CD4-positive, alpha-beta T cell treated with Interleukin-15 for 1 hour (primary cell): ENCODE results near the gene SULT1A2.
"Not testable (repeated sequence)": the region's sequence is repeated elsewhere in the genome, so short reads cannot be mapped to it uniquely, and the experiment has no call there.

Source experiments
- DNase-seq: peaks from one replicate; pipeline ENCODE4 v3.0.0-alpha.2; 2020

The SULT1A2 gene

DNA sequence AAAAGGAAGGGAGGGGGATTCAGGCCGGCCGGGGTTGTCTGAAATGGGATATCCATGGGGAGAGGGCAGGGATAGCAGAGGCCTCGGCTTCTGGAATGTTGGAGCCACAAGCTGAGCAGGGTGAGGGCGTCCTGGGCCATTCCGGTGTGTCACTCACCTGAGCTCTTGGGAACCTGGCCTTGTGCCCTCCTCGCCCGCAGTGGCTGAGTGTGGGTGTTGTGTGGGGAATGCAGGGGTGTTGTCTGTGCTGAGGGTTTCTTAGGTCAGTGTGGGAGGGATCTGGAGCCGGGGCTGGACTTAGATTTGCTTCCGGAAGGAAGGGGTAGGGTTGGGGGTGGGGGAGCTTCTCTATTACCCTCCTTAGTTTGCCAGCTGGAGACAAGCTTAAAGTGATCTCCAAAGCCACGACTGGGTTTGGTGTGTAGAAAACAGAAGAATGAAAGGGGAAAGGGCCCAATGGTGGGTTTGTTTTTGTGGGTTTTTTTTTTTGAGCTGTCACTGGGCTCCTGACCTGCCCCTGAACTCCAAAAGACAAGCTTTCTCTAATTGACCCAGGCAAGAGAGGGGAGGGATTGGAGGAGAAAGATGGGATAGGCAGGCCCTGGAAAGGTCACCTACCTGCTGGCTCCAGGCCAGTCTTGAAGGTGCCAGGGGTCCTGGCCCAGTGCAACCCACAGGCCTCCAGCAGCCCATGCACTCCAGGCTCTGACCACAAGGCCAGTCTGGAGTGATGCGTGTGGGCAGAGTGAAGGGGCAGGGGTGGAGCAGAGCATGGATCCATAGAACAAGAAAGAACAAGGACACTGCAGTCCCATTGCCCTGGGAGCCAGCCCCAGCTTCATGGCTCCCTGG, at the start of gene SULT1A2:
Gene SULT1A2 (minus strand): TSS at position 211 of the 852 bp plus-strand sequence. CDS start 1,120 bp downstream, outside the sequence.
- no peak for DNase-seq

DNA sequence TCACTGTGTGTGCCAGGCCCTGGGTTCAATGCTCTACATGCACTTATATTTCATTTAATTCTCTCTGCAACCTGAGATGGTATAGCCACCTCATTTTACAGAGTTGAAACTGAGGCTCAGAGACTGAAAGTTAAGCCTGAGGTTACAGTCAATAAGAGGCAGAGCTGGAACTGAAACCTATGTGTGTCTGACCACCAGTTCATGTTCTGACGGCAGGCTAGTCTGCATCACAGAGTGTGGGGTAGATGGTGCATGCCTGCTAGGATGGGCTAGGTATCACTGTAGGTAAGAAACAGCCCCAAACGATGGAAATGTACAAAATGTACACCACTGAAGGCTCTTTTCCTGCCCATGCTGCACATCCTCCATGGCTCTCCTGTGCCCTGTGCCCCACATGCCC, 43.1 kb upstream of the SULT1A2 start:
- not testable (repeated sequence) for DNase-seq

DNA sequence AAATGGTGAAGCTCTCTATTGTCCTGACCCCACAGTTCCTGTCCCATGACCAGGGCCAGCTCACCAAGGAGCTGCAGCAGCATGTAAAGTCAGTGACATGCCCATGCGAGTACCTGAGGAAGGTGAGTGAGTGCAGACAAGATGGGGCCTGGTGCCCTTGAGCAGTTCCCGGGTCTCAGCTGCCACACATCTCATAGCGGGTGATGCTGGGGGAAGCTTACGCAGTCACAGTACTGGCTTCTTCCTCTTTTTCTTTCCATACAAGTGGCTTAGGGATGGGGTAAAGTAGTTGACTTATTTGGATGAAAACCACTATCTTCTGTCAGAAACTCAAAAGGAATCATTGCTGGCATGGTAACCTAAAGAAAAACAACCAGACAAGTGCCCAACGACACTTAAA, 41.5 kb upstream of the SULT1A2 start:
- DNase-seq, result not testable (repeated sequence)

DNA sequence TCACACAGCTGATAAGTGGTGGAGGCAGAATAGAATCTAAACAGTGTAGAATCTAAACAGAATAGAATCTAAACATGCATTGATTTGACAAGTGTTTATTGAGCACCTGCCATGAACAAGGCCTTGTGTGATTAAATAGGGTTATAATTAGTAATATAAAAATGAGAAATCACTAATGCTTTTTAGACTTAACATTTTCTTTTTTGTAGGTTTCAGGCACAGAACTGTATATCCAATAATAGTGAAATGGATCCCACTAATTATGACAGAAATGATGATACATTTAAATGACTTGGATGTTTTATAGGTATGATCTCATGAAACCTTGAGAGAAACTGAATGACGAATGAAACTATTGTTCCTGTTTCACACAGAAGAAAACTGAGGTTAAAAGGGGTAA, 40.9 kb upstream of the SULT1A2 start, which contains the start of gene NPIPB8:
Gene NPIPB8 (plus strand): TSS at position 301 of the 400 bp plus-strand sequence. CDS start 296 bp downstream, outside the sequence.
- not testable (repeated sequence) for DNase-seq

DNA sequence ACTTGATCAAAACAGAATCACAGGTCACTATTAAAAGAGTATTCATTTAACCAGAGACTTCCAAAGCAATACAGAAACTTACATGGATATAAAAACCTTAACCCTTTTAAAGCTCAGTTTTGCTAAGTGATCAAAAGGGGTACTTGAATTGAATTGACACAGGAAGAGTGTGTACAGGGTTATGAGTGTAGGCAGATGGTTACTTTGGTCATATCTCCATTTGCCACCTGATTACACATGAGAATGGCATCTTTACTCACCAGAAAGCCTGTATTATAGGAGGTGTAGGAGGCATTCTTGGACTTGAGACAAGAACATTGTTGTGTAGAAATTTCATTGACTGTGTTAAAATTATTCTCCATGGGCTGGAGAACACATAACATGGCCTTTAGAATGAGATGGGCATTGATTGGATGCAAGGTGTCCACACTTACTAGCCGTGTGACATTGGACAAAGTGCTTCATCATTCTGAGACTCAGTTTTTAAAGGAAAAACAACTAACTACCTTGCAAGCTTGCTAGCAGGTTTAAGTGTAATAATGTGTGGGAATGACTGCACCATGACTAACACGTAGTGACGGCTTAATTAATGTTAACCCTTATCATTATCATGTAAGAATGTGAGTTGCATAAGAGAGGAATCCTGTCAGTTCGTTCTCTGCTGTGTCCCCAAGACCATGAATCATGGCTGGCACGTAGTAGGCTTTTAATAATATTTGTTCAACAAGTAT, 39.4 kb upstream of the SULT1A2 start:
- DNase-seq, result not testable (repeated sequence)

DNA sequence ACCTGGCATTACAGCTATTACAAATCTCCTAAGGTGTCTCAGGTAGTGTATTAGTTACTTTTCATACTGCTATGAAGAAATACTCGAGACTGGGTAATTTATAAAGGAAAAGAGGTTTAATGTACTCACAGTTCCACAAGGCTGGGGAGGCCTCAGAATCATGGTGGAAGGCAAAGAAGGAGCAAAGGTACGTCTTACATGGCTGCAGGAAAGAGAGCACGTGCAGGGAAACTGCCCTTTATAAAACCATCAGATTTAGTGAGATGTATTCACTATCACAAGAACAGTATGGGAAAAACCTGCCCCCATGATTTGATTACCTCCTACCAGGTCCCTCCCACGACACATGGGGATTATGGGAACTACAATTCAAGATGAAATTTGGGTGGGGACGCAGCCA, 34.1 kb upstream of the SULT1A2 start:
- not testable (repeated sequence) for DNase-seq

DNA sequence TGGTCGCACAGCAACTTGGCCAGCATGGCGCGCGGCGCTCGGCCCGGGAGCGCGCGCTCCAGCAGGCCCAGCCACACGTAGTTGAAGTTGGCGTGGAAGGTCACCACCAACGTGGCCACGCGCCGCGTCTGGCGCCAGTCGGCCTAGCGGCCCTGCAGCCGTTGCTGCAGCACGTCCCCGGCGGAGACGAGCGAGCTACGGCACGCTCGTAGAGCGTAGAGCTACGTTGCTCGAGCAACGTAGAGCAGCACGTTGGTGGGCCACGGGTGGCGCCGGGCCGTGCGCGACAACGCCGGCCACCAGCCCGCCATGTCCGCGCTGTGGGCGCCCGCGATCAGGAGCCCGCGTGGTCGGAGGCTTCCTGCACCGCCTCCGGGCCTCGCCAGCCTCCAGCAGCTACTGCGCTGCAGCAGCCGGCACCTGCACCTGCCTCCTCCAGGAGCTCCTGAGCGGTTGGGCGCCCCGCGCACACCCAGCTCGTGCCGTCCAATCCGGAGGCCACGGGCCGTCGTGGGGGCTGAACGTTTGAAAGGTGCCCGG, 26.4 kb upstream of the SULT1A2 start:
- DNase-seq, result peak; percentile 58

DNA sequence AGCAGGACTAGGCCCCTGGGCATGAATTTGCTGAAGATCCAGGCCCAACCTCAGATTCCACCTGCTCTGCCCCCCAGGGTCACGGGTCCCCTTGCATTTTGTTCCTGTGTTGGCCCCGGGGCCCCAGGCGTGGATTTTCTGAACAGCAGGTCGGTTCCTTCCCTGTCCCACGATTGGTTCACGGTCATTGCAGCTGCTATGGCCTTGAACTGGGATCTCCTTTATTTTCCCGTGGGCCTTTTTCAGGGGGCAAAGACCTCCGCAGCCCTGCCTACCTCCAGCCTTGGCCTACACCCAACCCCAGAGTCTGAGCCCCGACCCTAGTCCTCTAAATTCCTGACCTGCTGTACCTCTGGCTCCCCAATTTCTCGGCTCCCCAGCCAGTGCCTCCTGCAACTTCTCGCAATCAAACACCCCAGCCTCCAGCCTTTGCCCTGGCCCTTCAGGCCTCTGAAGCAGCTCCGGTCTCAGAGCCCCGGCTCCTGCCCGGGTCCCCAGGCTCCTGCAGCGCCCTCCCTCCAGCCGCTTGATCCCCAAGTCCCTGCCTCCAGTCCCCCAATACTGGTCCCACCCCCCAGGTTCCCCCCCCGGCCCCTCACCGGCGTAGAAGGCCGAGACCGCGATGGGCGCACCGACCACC, 25.8 kb upstream of the SULT1A2 start:
- not testable (repeated sequence) for DNase-seq

DNA sequence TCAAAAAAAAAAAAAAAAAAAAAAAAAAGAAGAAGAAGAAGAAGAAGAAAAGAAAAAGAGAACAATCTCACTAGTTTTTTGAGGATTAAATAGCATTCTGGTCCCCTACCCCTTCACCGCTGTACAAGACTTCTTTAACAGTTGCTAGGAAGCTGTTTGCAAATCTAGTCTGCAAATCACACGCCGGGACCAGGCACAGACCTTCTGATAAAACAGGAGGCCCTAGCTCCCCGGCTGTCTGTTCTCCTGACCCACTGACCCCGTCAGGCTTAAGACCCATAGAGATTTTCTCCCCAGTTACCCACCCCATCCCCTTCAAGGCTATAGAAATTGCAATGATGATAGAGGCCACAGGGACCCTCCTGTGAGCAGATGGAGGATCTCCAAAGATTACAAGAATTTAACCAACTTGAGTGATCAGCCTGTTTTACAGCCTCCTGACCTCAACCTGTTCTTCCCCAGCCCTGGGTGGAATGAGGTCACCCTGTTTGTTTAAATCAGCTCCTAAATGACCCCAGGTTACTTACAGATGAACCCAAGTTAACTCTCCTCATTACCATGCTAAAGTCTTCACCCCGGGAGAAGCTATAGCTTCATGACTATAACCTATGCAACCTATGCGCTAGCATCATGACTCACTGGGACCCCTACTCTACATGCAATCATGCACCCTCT, 24.8 kb upstream of the SULT1A2 start:
- DNase-seq, result no peak

DNA sequence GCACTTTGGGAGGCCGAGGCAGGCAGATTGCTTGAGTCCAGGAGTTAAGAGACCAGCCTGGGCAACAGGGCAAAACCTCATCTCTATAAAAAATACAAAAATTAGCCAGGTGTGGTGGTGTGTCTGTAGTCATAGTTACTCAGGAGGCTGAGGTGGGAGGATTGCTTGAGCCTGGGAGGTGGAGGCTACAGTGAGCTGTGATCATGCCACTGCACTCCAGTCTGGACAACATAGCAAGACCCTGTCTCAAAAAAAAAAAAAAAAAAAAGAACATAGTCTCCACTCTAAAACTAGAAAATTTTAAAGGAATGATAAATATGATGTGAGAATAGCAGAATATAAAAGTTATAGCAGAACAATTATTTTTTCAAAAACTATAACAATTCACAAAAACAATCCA, 23.5 kb upstream of the SULT1A2 start:
- DNase-seq, result not testable (repeated sequence)

DNA sequence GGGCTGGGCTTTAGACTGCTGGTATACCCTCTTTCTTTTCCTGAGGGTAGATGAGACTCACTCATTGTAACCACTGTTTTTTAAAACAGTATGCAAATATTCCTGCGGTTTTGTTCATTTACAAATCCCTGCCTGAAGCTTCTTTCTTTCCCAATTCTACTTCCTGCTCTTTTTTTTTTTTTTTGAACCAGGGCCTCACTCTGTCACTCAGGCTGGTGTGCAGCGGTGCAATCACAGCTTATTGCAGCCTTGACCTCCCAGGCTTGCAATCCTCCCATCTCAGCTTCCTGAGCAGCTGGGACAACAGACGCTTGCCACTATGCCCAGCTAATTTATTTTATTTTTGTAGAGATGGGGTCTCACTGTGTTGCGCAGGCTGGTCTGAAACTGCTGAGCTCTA, 21.0 kb upstream of the SULT1A2 start:
- DNase-seq, result no peak

DNA sequence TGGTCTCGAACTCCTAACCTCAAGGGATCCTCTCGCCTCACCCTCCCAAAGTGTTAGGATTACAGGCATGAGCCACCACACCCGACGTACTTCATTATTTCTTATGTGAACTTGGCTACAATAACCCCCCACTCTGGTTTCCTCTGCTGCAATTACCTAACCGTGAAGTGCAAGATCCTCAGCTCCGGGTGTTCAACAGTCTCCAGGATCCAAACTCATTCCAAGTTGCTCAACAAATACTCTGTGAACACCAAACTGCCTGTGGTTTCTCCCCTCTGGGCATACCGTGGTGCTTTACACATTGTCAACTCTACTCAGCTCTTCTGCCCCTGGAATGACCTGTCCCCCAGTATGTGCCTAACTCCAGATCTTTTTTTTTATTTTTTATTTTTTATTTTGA, 19.8 kb upstream of the SULT1A2 start:
- no peak for DNase-seq

DNA sequence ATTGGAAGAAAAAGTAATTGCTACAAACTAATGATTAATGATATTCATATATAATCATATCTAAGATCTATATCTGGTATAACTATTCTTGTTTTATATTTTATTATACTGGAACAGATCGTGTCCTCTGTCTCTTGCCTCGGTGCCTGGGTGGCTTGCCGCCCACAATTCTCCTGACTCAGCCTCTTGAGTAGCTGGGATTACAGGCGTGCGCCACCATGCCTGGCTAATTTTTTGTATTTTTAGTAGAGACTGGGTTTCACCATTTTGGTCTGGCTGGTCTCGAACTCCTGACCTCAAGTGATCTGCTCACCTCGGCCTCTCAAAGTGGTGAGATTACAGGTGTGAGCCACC, 19.4 kb upstream of the SULT1A2 start:
- not testable (repeated sequence) for DNase-seq

DNA sequence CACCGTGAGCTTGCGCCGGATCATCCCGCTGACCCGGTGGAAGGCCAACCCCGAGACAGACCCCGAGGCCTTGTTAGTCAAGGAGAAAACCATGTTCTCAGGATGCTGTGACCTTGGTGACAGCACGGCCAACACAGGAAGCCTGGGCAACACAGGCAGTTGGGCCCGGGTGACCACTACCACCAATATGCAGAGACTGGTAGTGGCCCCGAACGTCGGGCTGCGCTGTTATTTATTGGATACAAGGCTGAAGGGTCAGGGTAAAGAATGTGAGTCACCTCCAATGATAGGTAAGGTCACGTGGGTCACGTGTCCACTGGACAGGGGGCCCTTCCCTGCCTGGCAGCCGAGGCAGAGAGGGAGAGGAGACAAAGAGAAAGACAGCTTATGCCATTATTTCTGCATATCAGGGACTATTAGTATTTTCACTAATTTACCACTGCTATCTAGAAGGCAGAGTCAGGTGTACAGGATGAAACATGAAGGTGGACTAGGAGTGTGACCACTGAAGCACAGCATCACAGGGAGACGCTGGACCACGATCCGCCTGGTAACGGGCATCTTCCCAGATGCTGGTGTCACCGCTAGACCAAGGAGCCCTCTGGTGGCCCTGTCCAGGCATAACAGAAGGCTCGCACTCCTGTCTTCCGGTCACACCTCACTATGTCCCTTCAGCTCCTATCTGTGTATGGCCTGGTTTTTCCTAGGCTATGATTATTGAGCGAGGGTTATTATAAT, 18.8 kb upstream of the SULT1A2 start:
- peak; percentile 39 for DNase-seq

DNA sequence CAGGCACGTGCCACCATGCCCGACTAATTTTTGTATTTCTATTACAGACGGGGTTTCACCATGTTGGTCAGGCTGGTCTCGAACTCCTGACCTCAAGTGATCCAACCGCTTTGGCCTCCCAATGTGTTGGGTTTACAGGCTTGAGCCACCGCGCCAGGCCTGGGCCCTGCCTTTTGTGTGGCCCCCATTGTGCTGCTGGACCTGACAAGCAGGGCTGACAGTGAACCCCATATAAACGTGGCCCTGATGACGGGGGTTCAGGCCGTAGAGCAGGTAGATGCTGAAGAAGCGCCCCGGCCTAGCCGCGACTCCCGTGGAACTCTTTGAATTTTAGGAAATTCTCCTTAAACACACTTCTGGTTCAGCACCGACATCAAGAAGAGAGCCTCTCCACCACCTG, 17.7 kb upstream of the SULT1A2 start:
- not testable (repeated sequence) for DNase-seq

DNA sequence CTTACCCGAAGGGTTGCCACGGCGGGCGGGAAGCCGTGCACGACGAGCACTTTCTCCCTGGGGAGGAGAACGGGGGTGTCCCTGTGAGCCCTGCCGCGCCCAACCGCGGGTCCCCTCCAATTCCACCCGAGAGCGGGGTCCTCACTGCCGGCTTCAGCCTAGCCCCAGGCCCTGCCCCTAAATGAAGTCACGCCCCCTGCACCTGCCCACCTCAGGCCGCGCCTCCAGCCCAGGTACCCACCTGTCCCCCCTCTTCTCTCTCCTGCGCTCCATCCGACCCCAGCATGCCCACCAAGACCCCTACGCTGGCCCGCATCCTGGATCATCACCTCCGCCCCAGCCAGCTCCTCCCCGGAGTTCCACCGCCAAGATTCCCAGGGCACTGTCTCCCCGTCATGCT, 17.1 kb upstream of the SULT1A2 start:
- DNase-seq, result not testable (repeated sequence)

DNA sequence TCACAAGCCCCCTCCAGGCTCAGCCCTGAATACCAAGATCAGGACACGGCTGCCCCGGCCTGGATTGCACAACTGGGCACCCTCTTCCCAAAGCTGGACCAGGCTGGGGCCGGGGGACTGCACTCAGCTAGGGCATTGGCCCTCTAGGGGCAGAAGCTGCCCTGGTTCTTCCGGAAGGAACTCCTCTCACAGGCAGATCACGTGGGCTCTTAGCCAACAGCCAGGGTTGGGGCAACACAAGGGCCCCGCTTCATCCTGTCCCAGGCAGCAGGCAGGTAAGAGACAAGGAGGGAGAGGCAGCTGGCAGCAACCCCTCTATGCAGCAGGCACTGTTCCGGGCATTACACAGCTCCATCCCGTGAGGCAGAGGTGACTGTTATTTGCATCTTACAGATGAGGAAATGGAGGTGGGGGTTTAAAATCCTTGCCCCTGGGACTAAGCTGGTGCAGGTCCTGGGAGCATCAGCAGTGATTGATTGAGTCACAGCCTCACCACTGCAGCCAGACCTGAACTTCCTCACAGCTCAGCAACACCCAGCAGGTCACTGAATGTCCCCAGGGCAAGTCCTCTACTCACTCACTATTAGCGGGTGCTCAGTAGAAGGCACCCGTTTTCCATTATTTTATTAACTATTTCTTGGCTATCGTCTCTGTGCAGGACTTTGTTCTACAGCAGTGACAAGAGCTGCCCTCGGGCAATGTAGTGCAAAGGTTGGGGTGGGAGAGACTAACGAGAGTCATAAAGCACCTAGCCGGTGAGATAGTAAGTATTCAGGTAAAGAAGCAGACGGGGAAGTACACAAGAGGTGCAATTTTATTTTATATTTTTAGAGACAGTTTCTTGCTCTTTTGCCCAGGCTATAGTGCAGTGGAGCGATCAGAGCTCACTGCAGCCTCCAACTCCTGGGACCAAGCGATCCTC, 15.8 kb upstream of the SULT1A2 start:
- not testable (repeated sequence) for DNase-seq

DNA sequence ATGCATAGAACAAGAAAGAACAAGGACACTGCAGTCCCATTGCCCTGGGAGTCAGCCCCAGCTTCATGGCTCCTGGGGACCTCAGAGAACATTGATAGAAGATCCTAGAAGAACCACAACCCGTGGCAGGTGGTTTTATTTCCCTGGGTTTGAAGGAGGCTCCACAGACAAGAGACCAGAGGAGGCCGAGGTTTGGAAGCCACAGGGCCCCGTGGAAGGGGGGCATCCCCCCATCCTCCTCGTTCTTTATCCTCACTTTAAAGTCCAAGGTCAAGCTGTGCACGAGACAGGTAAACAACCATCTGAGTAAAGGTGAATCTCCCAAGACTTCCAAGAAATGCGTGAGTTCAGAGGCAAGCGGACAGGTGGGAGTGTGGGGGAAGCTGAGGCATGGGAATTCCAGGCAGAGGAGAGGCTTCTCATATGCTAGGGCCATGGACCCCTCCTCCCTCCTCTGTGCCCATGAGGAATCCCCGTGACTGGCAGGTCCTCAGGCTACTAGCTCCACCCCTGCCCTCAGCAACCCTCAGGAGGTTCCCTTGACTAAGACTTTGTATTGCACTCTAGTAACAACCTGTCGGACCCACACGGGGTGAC, 13.8 kb upstream of the SULT1A2 start:
- DNase-seq, result no peak

DNA sequence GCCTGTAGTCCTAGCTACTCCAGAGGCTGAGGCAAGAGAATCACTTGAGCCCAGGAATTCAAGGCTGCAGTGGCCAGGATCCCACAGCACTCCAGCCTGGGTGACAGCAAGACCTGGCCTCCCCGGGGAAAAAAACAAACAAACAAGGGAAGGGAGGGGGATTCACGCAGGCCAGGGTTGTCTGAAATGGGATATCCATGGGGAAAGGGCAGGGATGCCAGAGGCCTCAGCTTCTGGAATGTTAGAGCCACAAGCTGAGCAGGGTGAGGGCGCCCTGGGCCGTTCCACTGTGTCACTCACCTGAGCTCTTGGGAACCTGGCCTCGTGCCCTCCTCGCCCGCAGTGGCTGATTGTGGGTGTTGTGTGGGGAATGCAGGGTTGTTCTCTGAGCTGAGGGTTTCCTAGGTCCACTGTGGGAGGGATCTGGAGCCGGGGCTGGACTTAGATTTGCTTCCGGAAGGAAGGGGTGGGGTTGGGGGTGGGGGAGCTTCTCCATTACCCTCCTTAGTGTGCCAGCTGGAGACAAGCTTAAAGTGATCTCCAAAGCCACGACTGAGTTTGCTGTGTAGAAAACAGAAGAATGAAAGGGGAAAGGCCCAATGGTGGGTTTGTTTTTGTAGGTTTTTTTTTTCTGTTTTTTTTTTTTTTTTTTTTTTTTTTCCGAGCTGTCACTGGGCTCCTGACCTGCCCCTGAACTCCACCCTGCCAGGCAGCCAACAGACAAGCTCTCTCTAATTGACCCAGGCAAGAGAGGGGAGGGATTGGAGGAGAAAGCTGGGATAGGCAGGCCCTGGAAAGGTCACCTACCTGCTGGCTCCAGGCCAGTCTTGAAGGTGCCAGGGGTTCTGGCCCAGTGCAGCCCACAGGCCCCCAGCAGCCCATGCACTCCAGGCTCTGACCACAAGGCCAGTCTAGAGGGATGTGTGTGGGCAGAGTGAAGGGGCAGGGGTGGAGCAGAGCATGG, 13.1 kb upstream of the SULT1A2 start, which contains the start of gene SULT1A1:
Gene SULT1A1 (minus strand): TSS at position 414 of the 964 bp plus-strand sequence. CDS start 1,189 bp downstream, outside the sequence.
- no peak for DNase-seq
